B cell (primary cell): ENCODE data around the gene STX17. TPM values are rescaled to one million over a fixed set of nuclear protein-coding genes. Genes with fewer than 3 reads are reported as not detected.

Source experiments
- ATAC-seq: fragments of 200-7000 bp; cut with Tn5 transposase; one replicate; pipeline ENCODE4 v1.10.0; 2021; ENCODE audit warnings: low read depth, mild to moderate bottlenecking, moderate number of reproducible peaks, moderate library complexity
- CTCF ChIA-PET: fragments of 350-600 bp; sonication (Branson Sonifier 250); formaldehyde crosslinking; loops from one replicate; lab custom pipeline; 2021; ENCODE audit warnings: antibody characterized with exemption, inconsistent platforms; lab: Charles Lee
- POLR2A ChIA-PET: fragments of 350-600 bp; sonication (Branson Sonifier 250); formaldehyde crosslinking; loops from one replicate; lab custom pipeline; 2021; ENCODE audit warnings: antibody characterized with exemption; lab: Charles Lee
- DNase-seq: peaks from one replicate; pipeline ENCODE4 v3.0.0; 2013
- H2AFZ ChIP-seq: 2 replicates; pipeline ENCODE4 v1.6.1; 2012; ENCODE audit warnings: mild to moderate bottlenecking, low read depth, low read length; ENCODE audit not compliant: insufficient read depth, poor library complexity, severe bottlenecking
- H3K27ac ChIP-seq, 2 donors: 1 replicate in 1 of 2; 2 replicates in 1 of 2; pipeline ENCODE4 v1.5.1; 2012 to 2013; ENCODE audit warnings: low read length in 2 of 2, mild to moderate bottlenecking in 2 of 2, moderate library complexity in 1 of 2
- H3K27me3 ChIP-seq, 4 experiments: fragments of 200-600 bp in 1 of 4; sonication (generic) in 1 of 4; replicated peaks in 1 of 4; 1 replicate in 2 of 4; 2 replicates in 2 of 4; pipeline versions ENCODE4 v1.6.1 to v1.7.0; 2013 to 2016; ENCODE audit warnings: low read length in 3 of 4, mild to moderate bottlenecking in 2 of 4, mixed read lengths in 1 of 4, moderate library complexity in 1 of 4; ENCODE audit not compliant: insufficient read depth in 4 of 4, control insufficient read depth in 3 of 4; ENCODE audit errors: control extremely low read depth in 1 of 4
- H3K36me3 ChIP-seq, 2 experiments: replicated peaks in 1 of 2; 1 replicate in 1 of 2; 2 replicates in 1 of 2; pipeline versions ENCODE4 v1.6.1 to v1.7.1; 2013; ENCODE audit warnings: low read length in 1 of 2; ENCODE audit not compliant: insufficient read depth in 2 of 2, control insufficient read depth in 1 of 2; ENCODE audit errors: control extremely low read depth in 1 of 2, extremely low read depth in 1 of 2
- H3K4me1 ChIP-seq, 2 donors: fragments of 200-600 bp in 1 of 2; sonication (generic) in 1 of 2; 1 replicate in 1 of 2; 2 replicates in 1 of 2; pipeline versions ENCODE4 v1.5.1 to v1.6.1; 2013 to 2017; ENCODE audit warnings: low read length in 2 of 2; ENCODE audit not compliant: control insufficient read depth in 2 of 2, insufficient read depth in 2 of 2
- H3K4me2 ChIP-seq: replicated peaks from 2 replicates; pipeline ENCODE3; 2012; ENCODE audit warnings: mild to moderate bottlenecking, low read depth, low read length; ENCODE audit not compliant: poor library complexity, severe bottlenecking
- H3K4me3 ChIP-seq, 5 experiments: fragments of 200-600 bp in 1 of 5; sonication (generic) in 1 of 5; 1 replicate in 3 of 5; 2 replicates in 2 of 5; pipeline versions ENCODE4 v1.5.1 to v1.7.0; 2011 to 2016; ENCODE audit warnings: low read length in 4 of 5, mild to moderate bottlenecking in 4 of 5, low read depth in 2 of 5, control low read depth in 1 of 5, moderate library complexity in 1 of 5; ENCODE audit not compliant: insufficient read depth in 1 of 5; ENCODE audit errors: control extremely low read depth in 1 of 5, extremely low read depth in 1 of 5
- H3K79me2 ChIP-seq: fragments of 200-600 bp; sonication (generic); one replicate; pipeline ENCODE4 v1.6.0; 2016; ENCODE audit warnings: low read length; ENCODE audit not compliant: control insufficient read depth, insufficient read depth
- H3K9ac ChIP-seq: fragments of 200-600 bp; sonication (generic); 2 replicates; pipeline ENCODE4 v1.6.1; 2017; ENCODE audit warnings: mild to moderate bottlenecking, low read length, moderate library complexity
- H3K9me3 ChIP-seq, 3 donors: one replicate each; pipeline versions ENCODE4 v1.6.1 to v1.7.1; 2013; ENCODE audit warnings: low read length in 2 of 3; ENCODE audit not compliant: control insufficient read depth in 2 of 3, insufficient read depth in 1 of 3; ENCODE audit errors: control extremely low read depth in 1 of 3
- H4K20me1 ChIP-seq: 2 replicates; pipeline ENCODE4 v1.6.0; 2012; ENCODE audit warnings: mild to moderate bottlenecking, low read length; ENCODE audit not compliant: insufficient read depth, control insufficient read depth, poor library complexity, severe bottlenecking
- H3K27ac Mint-ChIP-seq: one replicate; pipeline ENCODE4 v1.8.0; 2021; ENCODE audit warnings: mixed read lengths
- H3K27me3 Mint-ChIP-seq: one replicate; pipeline ENCODE4 v1.8.0; 2021; ENCODE audit warnings: mixed read lengths
- H3K4me1 Mint-ChIP-seq: one replicate; pipeline ENCODE4 v1.8.0; 2021; ENCODE audit warnings: mixed read lengths
- H3K4me3 Mint-ChIP-seq: one replicate; pipeline ENCODE4 v1.8.0; 2021; ENCODE audit warnings: mixed read lengths
- H3K9me3 Mint-ChIP-seq: one replicate; pipeline ENCODE4 v1.8.0; 2022; ENCODE audit warnings: mixed read lengths; ENCODE audit not compliant: insufficient read depth
- CTCF ChIP-seq: fragments of 200-600 bp; IDR thresholded peaks from one replicate; pipeline ENCODE4 v1.8.0; 2022; ENCODE audit warnings: antibody characterized with exemption, mild to moderate bottlenecking
- EZH2 ChIP-seq: IDR thresholded peaks from 2 replicates; pipeline ENCODE4 v1.6.1; 2012; ENCODE audit warnings: borderline replicate concordance, low read depth, mild to moderate bottlenecking, moderate library complexity, low read length; ENCODE audit not compliant: insufficient read depth, poor library complexity, severe bottlenecking
- WGBS: methylation state at CpG from one replicate; pipeline ENCODE4 v1.1.5; 2013; ENCODE audit warnings: missing lambda C conversion rate; ENCODE audit not compliant: insufficient coverage; 5-methylcytosine and 5-hydroxymethylcytosine counted together
- intact Hi-C: fragments of 100-400 bp; cut with micrococcal nuclease; formaldehyde crosslinking; loops from one replicate; pipeline ENCODE4 v1.10.0; 2022
- polyA plus RNA-seq: library from polyadenylated mRNA; depleted of rRNA; stranded (reverse); fragments of >200 nt; gene quantifications from 2 replicates; pipeline ENCODE4 v1.2.3, GENCODE V29; 2012
- total RNA-seq, 2 donors: library from RNA; stranded (reverse); fragments of 120-200 nt in 1 of 2; gene quantifications; 1 replicate in 1 of 2; 2 replicates in 1 of 2; pipeline versions ENCODE4 v1.2.3 to v1.2.4, GENCODE V29; 2013 to 2022

The STX17 gene
- total and polyA plus RNA-seq, 2 donors (not counting 1 experiment from before 2014, with no cell fraction given), result 7.2 to 40.2 TPM

GRCh38 chr9:99894826-99895225, 11.6 kb upstream of the STX17 start:
- Mint-ChIP-seq H3K9me3 (no peaks in the 10 kb centered on the region), H3K4me3 (no peak overlapping the region), H3K27ac (no peak overlapping the region), H3K4me1 (no peaks in the 10 kb centered on the region), H3K27me3 (peaks cover 27% of the 10 kb centered on the region)
- CTCF ChIA-PET, result no interaction called here
- H3K9me3 ChIP-seq, result no peaks in the 10 kb centered on the region
- H4K20me1 ChIP-seq, result no peaks in the 10 kb centered on the region
- no peak overlapping the region for H3K4me3 ChIP-seq
- peaks cover 0 to 4% (median 0%) of the 10 kb centered on the region in 4 experiments for H3K27me3 ChIP-seq
- H3K4me1 ChIP-seq, result no peaks in the 10 kb centered on the region
- no peak overlapping the region for H3K4me2 ChIP-seq
- no peak overlapping the region for H2AFZ ChIP-seq
- TF ChIP-seq CTCF (no peak), EZH2 (no peak)
- no CpG with 5 or more reads among the region's 2 CpGs for WGBS
- H3K36me3 ChIP-seq, result no peaks in the 10 kb centered on the region
- no peak for DNase-seq
- ATAC-seq, result no peak
- no peaks in the 10 kb centered on the region for H3K79me2 ChIP-seq
- H3K9ac ChIP-seq, result no peak overlapping the region
- intact Hi-C loops, result no loop called here
- POLR2A ChIA-PET, result no interaction called here
- H3K27ac ChIP-seq, result no peak overlapping the region

- ATAC-seq, result no peak
- Histone ChIP-seq H3K27me3 (peaks cover 0 to 4% (median 0%) of the 10 kb centered on the region in 4 experiments), H4K20me1 (no peaks in the 10 kb centered on the region), H3K4me3 (no peak overlapping the region), H3K79me2 (no peaks in the 10 kb centered on the region), H3K9ac (no peak overlapping the region), H3K27ac (no peak overlapping the region), H3K4me2 (no peak overlapping the region), H3K4me1 (no peaks in the 10 kb centered on the region), H3K36me3 (no peaks in the 10 kb centered on the region), H2AFZ (no peak overlapping the region), H3K9me3 (no peaks in the 10 kb centered on the region)
- Mint-ChIP-seq H3K27ac (no peak overlapping the region), H3K27me3 (peaks cover 27% of the 10 kb centered on the region), H3K4me3 (no peak overlapping the region), H3K4me1 (no peaks in the 10 kb centered on the region), H3K9me3 (no peaks in the 10 kb centered on the region)
- WGBS, result 98% methylated on average over 6 of the region's 6 CpGs
- POLR2A ChIA-PET, result no interaction called here
- intact Hi-C loops, result no loop called here
- TF ChIP-seq EZH2 (no peak), CTCF (no peak)
- CTCF ChIA-PET, result no interaction called here
- DNase-seq, result no peak
Observed at GRCh38 chr9:99895510-99895909, 10.9 kb upstream of the STX17 start.
